Cortex of kidney (tissue), 1 donor: ENCODE measurements around the gene KIAA1755.

Experiments
- DNase-seq: peaks from one replicate; lab custom pipeline; 2025; lab: John Stamatoyannopoulos, UW

The KIAA1755 gene

GRCh38 chr20:38203981-38204357 lies 56.6 kb downstream of the KIAA1755 start:
- DNase-seq = no peak

DNA sequence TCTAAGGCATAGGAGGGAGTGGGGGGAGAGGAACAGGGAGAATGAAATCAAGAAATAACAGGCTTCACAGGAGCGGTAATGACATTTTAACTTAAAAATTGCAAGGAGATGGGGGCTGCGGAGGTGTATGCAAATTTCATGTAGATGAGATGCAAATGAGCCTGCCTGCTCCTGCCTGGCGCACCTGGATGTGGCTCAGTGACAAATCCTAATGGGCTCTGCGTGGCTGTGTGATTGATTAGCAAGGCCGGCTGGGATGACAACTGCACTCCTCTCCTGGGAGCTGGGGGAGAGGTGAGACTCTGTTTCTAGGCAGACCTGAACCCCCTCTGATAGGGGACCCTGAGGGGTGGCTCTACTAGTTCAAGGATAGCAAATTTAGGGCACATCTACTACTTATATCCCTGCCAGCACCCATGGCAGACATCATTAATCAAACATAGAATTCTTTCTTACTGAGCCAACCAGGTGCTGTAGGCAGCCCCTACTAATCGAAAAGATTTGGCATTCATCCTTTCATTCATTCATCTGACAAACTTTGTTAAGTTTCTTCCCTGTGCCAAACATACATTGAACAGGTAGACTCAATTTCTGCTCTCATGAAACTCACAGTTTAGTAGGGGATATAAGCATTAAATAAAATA lies 57.1 kb downstream of the KIAA1755 start:
- DNase-seq = no peak

DNA sequence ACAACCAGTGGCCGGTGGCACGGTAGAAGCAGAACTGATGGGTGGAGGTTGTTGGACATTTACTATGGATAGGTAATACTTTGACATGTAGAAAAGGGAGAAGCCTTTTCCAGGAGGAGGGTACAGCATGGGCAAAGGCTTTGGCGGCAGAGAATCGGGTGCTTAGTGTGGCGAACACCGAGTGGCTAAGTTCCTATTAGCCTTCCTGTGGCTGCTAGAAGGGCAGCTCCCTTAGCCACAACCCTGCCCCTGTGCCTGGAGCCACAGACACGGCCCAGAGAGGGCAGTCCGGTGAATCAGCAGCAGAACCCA lies 57.6 kb downstream of the KIAA1755 start:
- DNase-seq = no peak

GRCh38 chr20:38202153-38202981 lies 58.2 kb downstream of the KIAA1755 start:
- DNase-seq = no peak

DNA sequence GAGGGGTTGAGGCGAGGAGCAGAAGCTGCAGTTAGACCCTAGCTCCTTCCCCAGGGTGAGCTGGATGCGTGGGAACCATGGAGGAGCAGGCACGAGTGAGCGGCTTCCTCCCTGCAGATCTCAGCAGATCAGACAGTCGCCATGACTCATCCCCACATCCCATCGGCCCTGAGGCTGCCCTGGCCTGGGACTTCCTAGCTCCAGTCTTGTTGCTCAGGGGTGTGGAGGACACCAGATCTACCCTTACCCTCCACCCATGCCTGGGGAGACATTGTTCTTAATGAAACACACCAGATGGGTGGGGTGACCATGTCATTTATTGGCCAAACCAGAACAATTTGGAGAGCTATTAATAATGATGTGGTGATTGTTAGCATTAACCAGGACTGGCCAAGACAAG lies 59.2 kb downstream of the KIAA1755 start:
- no peak for DNase-seq

GRCh38 chr20:38200646-38201045 lies 59.9 kb downstream of the KIAA1755 start:
- no peak for DNase-seq

DNA sequence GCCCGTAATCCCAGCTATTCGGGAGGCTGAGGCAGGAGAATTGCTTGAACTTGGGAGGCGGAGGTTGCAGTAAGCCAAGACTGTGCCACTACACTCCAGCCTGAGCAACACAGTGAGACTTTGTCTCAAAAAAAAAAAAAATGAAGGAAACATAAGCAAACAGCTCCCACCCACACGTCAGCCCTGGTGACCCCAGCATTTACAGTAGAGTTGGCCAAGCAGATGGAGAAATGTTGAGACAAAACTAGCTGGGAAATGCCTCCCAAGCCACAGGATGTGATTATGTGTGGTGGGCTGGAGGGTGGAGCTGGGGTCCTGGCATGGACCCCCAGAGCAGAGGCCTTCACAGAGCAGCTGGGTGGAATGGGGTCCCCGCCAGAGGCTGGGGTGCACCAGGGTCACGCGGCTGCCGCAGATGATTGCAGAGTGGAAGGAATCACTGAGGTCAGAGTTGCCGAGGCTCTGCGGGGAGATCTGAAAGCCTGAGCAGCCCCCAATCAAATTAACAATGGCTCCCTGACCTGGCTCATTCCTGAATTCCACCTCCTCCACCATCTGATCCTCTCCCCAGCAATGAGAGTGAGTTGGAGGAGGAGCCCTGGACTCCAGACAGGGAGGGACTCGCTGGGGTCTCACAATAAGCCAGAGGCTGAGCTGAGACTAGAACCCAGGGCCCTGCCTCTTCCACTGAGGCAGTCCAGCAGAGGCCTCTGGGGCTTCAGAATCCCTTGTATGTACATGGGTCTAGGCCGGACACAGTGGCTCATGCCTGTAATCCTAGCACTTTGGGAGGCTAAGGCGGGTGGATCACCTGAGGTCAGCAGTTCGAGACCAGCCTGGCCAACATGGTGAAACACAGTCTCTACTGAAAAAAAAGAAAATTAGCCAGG lies 60.8 kb downstream of the KIAA1755 start:
- DNase-seq = no peak

GRCh38 chr20:38198238-38198861 lies 62.2 kb downstream of the KIAA1755 start:
- no peak for DNase-seq

- no peak for DNase-seq
Observed at GRCh38 chr20:38197619-38198018, 62.9 kb downstream of the KIAA1755 start.

- no peak for DNase-seq
Observed at GRCh38 chr20:38197217-38197616, 63.3 kb downstream of the KIAA1755 start.

DNA sequence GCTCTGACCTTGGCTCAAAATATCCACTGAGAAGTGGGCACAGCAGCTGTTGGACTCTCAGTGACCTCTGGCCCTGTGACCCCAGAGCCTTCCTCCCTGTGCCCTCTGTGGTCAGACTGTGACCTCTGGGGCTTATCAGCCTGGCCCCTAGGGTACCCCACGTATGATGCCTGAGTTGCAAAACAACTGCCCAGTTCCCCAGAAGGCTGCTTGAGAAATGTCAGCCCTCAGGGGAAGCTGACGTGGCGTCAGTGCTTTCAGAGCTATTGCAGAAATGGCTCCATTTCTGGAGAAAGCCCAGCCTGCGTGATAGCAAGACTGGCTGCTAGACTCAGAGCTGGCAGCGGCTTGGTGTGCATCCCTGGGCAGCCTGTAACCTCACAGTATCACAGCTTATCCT lies 63.9 kb downstream of the KIAA1755 start:
- DNase-seq = no peak

GRCh38 chr20:38196076-38196475 lies 64.5 kb downstream of the KIAA1755 start:
- DNase-seq = no peak

GRCh38 chr20:38195521-38195920 lies 65.0 kb downstream of the KIAA1755 start:
- no peak for DNase-seq

- no peak for DNase-seq
Observed at GRCh38 chr20:38194971-38195504, 65.5 kb downstream of the KIAA1755 start.

GRCh38 chr20:38193586-38194105 lies 66.9 kb downstream of the KIAA1755 start:
- no peak for DNase-seq

DNA sequence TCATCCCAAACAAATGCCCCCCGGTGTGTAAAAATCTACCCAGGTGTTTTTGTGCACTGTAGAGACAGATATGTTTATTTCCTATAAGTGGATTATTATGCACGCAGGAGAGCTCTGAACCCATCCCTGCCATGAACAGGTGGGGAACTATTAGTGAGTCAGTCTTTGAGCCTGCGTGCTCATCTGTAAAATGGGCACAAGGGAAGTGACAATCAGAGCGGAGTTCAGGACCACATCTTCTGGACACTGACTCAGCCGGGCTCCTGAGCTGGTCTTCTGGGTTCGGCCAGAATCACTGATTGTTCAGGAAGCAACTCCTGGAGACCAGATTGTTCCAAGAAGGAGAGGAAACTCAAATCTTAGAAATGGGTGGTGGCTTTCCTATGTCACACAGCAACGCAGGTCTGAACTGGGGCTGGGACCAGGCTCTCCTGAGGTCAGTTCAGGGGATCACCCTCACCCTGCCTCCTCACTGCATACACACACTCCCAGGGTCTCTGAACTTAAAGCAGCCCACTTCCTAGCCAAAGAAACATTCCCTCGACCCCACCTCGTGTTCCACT lies 68.1 kb downstream of the KIAA1755 start:
- no peak for DNase-seq

GRCh38 chr20:38191654-38192053 lies 68.9 kb downstream of the KIAA1755 start:
- DNase-seq = no peak

GRCh38 chr20:38190936-38191371 lies 69.6 kb downstream of the KIAA1755 start:
- DNase-seq = no peak

GRCh38 chr20:38190166-38190565 lies 70.4 kb downstream of the KIAA1755 start:
- DNase-seq = no peak

DNA sequence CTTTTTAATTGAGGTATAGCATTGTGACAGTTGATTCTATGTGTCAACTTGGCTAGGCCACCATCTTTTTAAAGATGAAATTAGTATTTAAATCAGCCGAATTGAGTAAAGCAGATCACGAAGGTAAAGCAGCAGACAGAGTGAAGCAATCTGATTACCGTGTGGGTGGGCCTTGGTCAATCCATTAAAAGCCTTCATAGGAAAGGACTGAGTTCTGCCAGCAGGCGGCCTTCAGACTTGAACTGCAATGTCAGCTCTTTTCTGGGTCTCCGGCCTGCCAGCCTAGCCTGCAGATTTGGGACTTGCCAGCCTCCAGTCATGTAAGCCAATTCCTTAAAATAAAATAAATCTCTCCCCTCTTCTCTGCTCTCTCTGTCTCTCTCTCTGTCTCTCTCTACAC lies 73.0 kb downstream of the KIAA1755 start:
- no peak for DNase-seq

GRCh38 chr20:38186788-38187221 lies 73.7 kb downstream of the KIAA1755 start:
- DNase-seq = no peak
